ENCODE measurements around the gene SLC44A4.
"Not testable (repeated sequence)": the region's sequence is repeated elsewhere in the genome, so short reads cannot be mapped to it uniquely, and the experiment has no call there.

The SLC44A4 gene

GRCh38 chr6:31825553-31825952 lies 53.2 kb downstream of the SLC44A4 start:
- no peak for DNase-seq

- not testable (repeated sequence) for DNase-seq
Observed at GRCh38 chr6:31823592-31824196, 55.1 kb downstream of the SLC44A4 start.

- no peak for DNase-seq
Observed at GRCh38 chr6:31822036-31822821, 56.6 kb downstream of the SLC44A4 start.

- peak; percentile 60 for DNase-seq
Observed at GRCh38 chr6:31821301-31822035, 57.3 kb downstream of the SLC44A4 start.

- not testable (repeated sequence) for DNase-seq
Observed at GRCh38 chr6:31820399-31820798, 58.4 kb downstream of the SLC44A4 start.

- no peak for DNase-seq
Observed at GRCh38 chr6:31819871-31820299, 58.9 kb downstream of the SLC44A4 start.

- DNase-seq: not testable (repeated sequence)
Observed at GRCh38 chr6:31817929-31818511, 60.8 kb downstream of the SLC44A4 start.

GRCh38 chr6:31817133-31817928 lies 61.5 kb downstream of the SLC44A4 start:
- not testable (repeated sequence) for DNase-seq

GRCh38 chr6:31815025-31815838 lies 63.6 kb downstream of the SLC44A4 start, which contains the start of the genes HSPA1A and HSPA1L:
Gene HSPA1A, plus strand, starts transcription at chr6:31815543. Its CDS starts 214 bp downstream, at chr6:31815757.
Gene HSPA1L, minus strand, starts transcription at chr6:31815283. Its CDS starts 3,311 bp downstream, at chr6:31811972.
- peak; percentile 92 for DNase-seq

GRCh38 chr6:31814677-31815024 lies 64.1 kb downstream of the SLC44A4 start:
- DNase-seq: peak; percentile 86

- DNase-seq: no peak
Observed at GRCh38 chr6:31813465-31813849, 65.3 kb downstream of the SLC44A4 start.
